ENCODE results near the gene BAHCC1.

BAHCC1 gene

GRCh38 chr17:81477173-81477572 lies 81.9 kb downstream of the BAHCC1 start:
- no peak for DNase-seq (ENCODE audit: low spot score)
- FAIRE-seq = no peak

- DNase-seq (ENCODE audit: low spot score) = no peak
- peak; percentile 93 for FAIRE-seq
Observed at GRCh38 chr17:81478119-81478518, 82.9 kb downstream of the BAHCC1 start.

- no peak for DNase-seq (ENCODE audit: low spot score)
- no peak for FAIRE-seq
Observed at GRCh38 chr17:81479175-81480071, 84.2 kb downstream of the BAHCC1 start.

- FAIRE-seq = peak; percentile 98
- peak; percentile 76 for DNase-seq (ENCODE audit: low spot score)
Observed at GRCh38 chr17:81480140-81481072, 85.1 kb downstream of the BAHCC1 start.

GRCh38 chr17:81481073-81481799 lies 86.0 kb downstream of the BAHCC1 start:
- no peak for DNase-seq (ENCODE audit: low spot score)
- no peak for FAIRE-seq

- no peak for FAIRE-seq
- no peak for DNase-seq (ENCODE audit: low spot score)
Observed at GRCh38 chr17:81481815-81482505, 86.7 kb downstream of the BAHCC1 start.

GRCh38 chr17:81482673-81483072 lies 87.4 kb downstream of the BAHCC1 start:
- FAIRE-seq (no peak), DNase-seq (ENCODE audit: low spot score) (no peak)

GRCh38 chr17:81483085-81483861 lies 88.0 kb downstream of the BAHCC1 start:
- DNase-seq (ENCODE audit: low spot score) = no peak
- no peak for FAIRE-seq

GRCh38 chr17:81483862-81484194 lies 88.6 kb downstream of the BAHCC1 start:
- FAIRE-seq = no peak

GRCh38 chr17:81484195-81484979 lies 89.1 kb downstream of the BAHCC1 start:
- DNase-seq (ENCODE audit: low spot score) = peak; percentile 96

More at GRCh38 chr17:81483862-81484194, 88.6 kb downstream of the BAHCC1 start:
- no peak for DNase-seq (ENCODE audit: low spot score)

GRCh38 chr17:81486199-81486810 lies 91.0 kb downstream of the BAHCC1 start:
- DNase-seq (ENCODE audit: low spot score) (no peak), FAIRE-seq (no peak)

More at GRCh38 chr17:81484195-81484979, 89.1 kb downstream of the BAHCC1 start:
- peak; percentile 76 for FAIRE-seq

GRCh38 chr17:81487089-81487486 lies 91.8 kb downstream of the BAHCC1 start:
- FAIRE-seq (no peak), DNase-seq (ENCODE audit: low spot score) (no peak)

- peak; percentile 100 for DNase-seq (ENCODE audit: low spot score)
- FAIRE-seq = peak; percentile 40
Observed at GRCh38 chr17:81487487-81488275, 92.4 kb downstream of the BAHCC1 start.

- DNase-seq (ENCODE audit: low spot score) (no peak), FAIRE-seq (no peak)
Observed at GRCh38 chr17:81488276-81488860, 93.1 kb downstream of the BAHCC1 start.

- DNase-seq (ENCODE audit: low spot score) (no peak), FAIRE-seq (no peak)
Observed at GRCh38 chr17:81489012-81489997, 94.0 kb downstream of the BAHCC1 start.
